MG63 (cell line): ENCODE results near the gene ERVFRD-1. TPM values are rescaled to one million over a fixed set of nuclear protein-coding genes. Genes with fewer than 3 reads are reported as not detected.

Experiments
- DNase-seq: peaks from one replicate; pipeline ENCODE4 v3.0.0-alpha.2; 2020
- H3K27me3 ChIP-seq: fragments of 250-450 bp; sonication (Bioruptor Pico); 2 replicates; pipeline ENCODE4 v1.5.1; 2020; ENCODE audit warnings: mild to moderate bottlenecking, moderate library complexity
- H3K36me3 ChIP-seq: fragments of 250-450 bp; sonication (Bioruptor Pico); 2 replicates; pipeline ENCODE4 v1.5.1; 2020; ENCODE audit warnings: mild to moderate bottlenecking, moderate library complexity
- H3K4me3 ChIP-seq: fragments of 250-450 bp; sonication (Bioruptor Pico); 2 replicates; pipeline ENCODE4 v1.5.1; 2020; ENCODE audit warnings: mild to moderate bottlenecking, moderate library complexity
- H3K9me3 ChIP-seq: fragments of 250-450 bp; sonication (Bioruptor Pico); 2 replicates; pipeline ENCODE4 v1.5.1; 2020; ENCODE audit warnings: mild to moderate bottlenecking, moderate library complexity
- total RNA-seq: library from RNA; depleted of rRNA; stranded (reverse); fragments of >200 nt; shearing (Covaris generic); gene quantifications from 2 replicates; pipeline ENCODE4 v1.2.3, GENCODE V29; 2014; ENCODE audit warnings: low replicate concordance; rRNA removed

The ERVFRD-1 gene
- total RNA-seq, 1 experiment from 2014 or later: not detected

DNA sequence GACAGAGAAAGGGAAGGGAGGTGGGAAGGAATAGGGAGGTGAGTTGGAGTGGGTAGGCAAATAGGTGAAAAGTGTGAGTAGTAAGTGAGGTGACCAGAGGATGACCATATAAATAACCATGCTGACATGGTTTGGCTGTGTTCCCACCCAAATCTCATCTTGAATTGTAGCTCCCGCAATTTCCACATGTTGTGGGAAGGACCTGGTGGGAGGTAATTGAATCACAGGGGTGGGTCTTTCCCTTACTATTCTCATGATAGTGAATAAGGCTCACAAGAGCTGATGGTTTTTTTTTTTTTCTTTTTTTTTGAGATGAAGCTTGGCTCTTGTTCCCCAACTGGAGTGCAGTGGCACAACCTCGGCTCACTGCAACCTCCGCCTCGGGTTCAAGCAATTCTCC, 39.4 kb downstream of the ERVFRD-1 start:
- Histone ChIP-seq H3K27me3 (no peaks in the 10 kb centered on the region), H3K9me3 (no peaks in the 10 kb centered on the region), H3K36me3 (no peaks in the 10 kb centered on the region), H3K4me3 (no peak overlapping the region)
- DNase-seq: no peak

DNA sequence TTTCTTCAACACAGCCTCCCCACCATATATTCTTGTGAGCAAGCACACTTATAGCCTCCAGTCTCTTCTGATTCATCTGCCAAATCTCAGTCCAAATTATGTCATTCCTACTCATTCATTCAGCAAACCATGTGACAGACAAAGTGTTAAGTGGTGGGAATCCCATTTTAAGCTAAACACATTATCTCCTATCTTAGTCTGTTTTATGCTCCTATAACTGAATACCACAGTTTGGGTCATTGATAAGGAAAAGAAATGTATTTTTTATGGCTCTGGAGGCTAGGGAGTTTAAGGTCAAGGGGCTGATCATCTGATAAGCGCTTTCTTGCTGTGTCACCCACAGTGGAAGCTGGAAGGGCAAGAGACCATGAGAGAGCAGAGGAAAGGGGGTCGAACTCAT, 41.8 kb downstream of the ERVFRD-1 start:
- DNase-seq: no peak
- H3K9me3 ChIP-seq: no peaks in the 10 kb centered on the region
- no peaks in the 10 kb centered on the region for H3K36me3 ChIP-seq
- H3K4me3 ChIP-seq: no peak overlapping the region
- H3K27me3 ChIP-seq: no peaks in the 10 kb centered on the region

DNA sequence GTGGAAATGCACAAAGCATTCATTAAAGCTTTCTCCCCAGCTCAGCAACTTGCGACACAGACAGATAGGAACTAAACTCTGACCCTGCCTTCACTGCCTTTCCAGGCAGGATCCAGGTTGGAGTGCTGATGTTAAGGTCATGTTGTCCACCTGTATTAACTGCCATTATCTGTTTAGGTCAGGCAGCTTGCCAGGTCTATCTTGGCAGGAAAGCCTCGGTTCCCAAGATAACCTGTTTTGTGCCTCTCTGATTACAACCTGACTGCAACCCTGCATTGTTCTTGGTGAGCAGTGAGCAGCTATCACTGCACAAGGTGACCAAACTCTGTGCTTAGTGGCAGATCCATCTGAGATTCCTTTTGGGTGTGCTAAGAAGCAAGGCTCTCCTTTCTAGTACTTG, 44.2 kb downstream of the ERVFRD-1 start:
- Histone ChIP-seq H3K27me3 (no peaks in the 10 kb centered on the region), H3K36me3 (no peaks in the 10 kb centered on the region), H3K4me3 (no peak overlapping the region), H3K9me3 (no peaks in the 10 kb centered on the region)
- DNase-seq: no peak

DNA sequence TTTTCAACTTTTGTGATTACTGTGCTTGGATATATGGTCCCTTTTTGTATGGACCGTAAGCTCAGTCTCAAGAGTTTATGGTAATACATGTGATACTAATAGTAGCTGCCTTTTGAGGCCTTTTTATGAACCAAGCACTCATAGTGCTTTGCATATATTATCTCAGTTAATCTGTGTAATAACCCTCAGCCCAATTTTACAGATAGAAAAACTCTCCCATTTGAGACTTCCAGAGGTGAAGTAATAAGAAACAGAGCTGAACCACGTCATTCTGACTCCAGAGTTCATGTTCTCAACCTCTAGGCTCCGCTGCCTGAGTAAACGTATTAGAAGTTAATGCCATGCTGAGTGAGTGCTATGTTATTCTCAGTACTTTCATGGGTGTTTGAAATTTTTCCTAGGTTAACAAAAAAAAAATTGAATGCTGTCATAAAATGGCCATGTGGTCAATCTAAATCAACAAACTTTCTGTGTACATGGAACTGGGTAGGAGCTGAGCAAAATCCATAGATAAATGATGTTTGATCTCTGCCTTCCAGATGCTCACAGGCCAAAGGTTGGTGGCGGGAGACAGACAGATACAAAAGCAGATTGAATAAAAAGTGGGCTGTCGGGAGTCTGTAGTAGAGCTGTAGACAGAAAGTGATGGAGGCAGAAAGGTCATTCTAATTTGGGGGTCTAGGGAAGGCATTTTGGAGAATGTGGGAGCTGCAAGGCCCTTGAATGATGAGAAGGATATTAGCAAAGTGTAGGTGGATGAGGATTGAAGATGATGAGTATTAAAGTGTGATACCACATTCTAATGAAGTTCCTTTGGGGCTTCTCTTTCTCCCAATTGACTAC, 44.8 kb downstream of the ERVFRD-1 start:
- DNase-seq: no peak
- H3K9me3 ChIP-seq: no peaks in the 10 kb centered on the region
- no peaks in the 10 kb centered on the region for H3K36me3 ChIP-seq
- no peaks in the 10 kb centered on the region for H3K27me3 ChIP-seq
- no peak overlapping the region for H3K4me3 ChIP-seq

DNA sequence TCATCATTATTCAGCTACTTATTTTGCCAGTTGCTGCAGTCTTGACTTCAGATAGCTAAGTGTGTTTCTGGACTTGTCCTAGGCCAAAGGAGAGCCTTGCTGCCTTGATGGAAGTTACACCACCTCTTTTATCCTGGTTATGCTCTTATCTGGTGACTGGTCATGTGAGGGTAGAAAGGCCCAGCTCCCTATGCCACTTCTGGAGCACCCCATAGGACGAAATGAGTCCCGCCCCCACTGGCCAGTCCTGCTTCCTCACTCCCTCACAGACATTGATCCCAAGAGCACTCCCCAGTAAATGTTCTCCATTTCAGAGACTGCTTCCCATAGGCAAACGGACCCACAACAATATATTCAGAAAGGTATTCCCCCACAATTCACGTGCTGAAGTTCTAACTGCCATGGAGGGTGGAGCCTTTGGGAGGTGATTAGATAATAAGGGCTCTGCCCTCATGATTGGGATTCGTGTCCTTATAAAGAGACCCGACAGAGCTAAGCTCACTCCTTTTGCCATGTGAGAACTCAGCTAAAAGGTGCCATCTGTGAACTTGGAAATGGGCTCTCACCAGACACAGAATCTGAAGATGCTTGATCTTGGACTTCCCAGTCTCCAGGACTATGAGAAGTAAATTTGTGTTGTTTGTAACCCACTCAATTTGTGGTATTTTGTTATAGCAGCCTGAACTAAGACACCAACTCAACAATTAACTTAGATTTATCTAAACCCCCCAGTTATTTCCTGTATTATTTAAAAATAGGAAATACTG, 45.9 kb downstream of the ERVFRD-1 start:
- no peaks in the 10 kb centered on the region for H3K27me3 ChIP-seq
- no peaks in the 10 kb centered on the region for H3K36me3 ChIP-seq
- no peaks in the 10 kb centered on the region for H3K9me3 ChIP-seq
- H3K4me3 ChIP-seq: no peak overlapping the region
- DNase-seq: no peak

DNA sequence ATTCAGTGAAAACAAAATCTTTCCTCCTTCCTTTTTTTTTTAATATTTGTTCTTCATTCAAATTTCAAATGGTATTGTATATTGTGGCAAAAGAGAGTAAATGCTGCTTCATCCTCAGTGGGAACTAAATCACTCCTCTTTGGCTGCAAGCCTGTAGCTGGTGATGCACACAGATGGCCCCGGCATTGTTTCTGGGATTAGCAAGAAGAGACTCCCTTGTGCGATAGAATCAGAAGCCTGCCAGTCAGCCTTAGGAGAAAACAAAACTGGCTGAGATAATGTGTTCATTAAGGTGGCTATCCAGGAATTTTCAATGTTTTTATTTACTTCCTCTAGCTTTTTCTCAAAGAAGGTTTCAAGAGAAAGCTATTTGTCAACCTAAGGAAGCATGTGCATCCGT, 46.7 kb downstream of the ERVFRD-1 start:
- H3K36me3 ChIP-seq: no peaks in the 10 kb centered on the region
- no peaks in the 10 kb centered on the region for H3K9me3 ChIP-seq
- no peaks in the 10 kb centered on the region for H3K27me3 ChIP-seq
- peak; percentile 61 for DNase-seq
- no peak overlapping the region for H3K4me3 ChIP-seq

DNA sequence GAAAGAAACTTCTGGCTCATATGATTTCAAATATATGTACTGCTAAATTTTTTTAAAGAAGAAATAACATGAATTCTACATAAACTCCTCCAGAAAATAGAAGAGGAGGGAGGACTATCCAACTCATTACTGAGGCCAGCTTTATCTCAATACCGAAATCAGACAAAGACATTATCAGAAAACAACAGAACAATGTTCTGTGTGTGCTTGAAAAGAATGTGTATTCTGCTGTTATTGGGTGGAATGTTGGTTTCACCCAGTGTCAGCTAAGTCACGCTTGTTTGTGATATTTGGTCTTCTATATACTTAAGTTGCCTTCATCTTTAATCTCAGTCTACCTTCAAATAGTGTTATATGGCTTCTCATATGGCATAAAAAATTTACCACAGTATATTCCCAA, 48.8 kb downstream of the ERVFRD-1 start:
- DNase-seq: no peak
- H3K36me3 ChIP-seq: no peaks in the 10 kb centered on the region
- H3K9me3 ChIP-seq: no peaks in the 10 kb centered on the region
- H3K27me3 ChIP-seq: no peaks in the 10 kb centered on the region
- no peak overlapping the region for H3K4me3 ChIP-seq

DNA sequence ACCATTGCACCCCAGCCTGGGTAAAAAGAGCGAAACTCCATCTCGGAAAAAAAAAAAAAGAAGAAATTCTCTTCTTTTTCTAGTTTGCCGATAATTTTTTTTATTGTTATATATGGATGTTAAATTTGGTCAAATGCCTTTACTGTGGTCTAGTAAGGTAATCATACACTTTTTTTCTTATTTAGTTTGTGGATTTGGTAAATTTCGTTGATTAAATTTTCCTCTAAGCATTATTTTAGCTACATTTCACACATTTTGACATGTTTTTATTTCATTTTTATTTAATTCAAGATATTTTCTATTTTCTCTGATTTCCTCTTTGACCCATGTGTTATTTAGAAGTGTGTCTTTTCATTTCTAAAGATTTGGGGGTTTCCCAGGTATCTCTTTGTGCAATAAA, 49.4 kb downstream of the ERVFRD-1 start:
- Histone ChIP-seq H3K36me3 (no peaks in the 10 kb centered on the region), H3K9me3 (no peaks in the 10 kb centered on the region)

DNA sequence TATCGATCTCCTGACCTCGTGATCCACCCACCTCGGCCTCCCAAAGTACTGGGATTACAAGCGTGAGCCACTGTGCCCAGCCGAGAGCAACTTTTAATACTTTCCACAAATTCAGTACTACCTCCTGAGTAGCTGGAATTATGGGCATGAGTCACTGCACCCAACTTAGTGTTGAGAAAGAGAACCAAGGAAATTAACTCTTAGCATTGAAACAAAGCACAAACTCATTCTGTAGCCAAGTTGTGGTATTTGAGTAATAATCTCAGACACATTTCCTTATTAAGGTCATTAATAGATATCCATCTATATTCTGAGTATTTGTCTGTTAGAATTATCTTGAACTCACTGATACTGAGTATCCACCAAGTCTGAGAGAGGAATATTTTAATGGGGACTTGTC, 53.1 kb downstream of the ERVFRD-1 start:
- DNase-seq: no peak
- Histone ChIP-seq H3K4me3 (no peak overlapping the region), H3K36me3 (no peaks in the 10 kb centered on the region), H3K9me3 (no peaks in the 10 kb centered on the region; the same call in 1 of the 2 replicates), H3K27me3 (no peaks in the 10 kb centered on the region)

More for the DNA sequence above, 49.4 kb downstream of the ERVFRD-1 start:
- Histone ChIP-seq H3K27me3 (no peaks in the 10 kb centered on the region), H3K4me3 (no peak overlapping the region)
- DNase-seq: no peak

DNA sequence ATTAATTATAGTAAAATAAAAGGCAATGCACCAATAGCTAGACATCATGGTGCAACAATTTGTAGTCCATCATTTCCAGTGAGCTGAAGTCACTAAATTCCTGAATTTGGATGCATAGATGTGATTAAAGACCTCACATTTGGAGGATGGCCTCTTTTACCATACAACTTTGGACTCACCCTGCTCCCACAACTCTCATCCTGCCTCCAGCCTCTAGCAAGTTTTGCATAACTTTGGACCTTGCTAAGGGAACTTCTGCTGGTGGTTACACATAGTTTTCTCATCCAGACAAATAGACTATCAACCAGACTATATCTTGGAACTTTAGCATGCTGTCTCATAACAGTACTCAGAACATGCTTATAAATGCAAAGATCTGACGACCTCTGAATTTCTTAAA, 54.7 kb downstream of the ERVFRD-1 start:
- H3K27me3 ChIP-seq: no peaks in the 10 kb centered on the region
- H3K36me3 ChIP-seq: no peaks in the 10 kb centered on the region
- no peak for DNase-seq
- no peaks in the 10 kb centered on the region; the same call in none of the 2 replicates for H3K9me3 ChIP-seq
- no peak overlapping the region for H3K4me3 ChIP-seq

DNA sequence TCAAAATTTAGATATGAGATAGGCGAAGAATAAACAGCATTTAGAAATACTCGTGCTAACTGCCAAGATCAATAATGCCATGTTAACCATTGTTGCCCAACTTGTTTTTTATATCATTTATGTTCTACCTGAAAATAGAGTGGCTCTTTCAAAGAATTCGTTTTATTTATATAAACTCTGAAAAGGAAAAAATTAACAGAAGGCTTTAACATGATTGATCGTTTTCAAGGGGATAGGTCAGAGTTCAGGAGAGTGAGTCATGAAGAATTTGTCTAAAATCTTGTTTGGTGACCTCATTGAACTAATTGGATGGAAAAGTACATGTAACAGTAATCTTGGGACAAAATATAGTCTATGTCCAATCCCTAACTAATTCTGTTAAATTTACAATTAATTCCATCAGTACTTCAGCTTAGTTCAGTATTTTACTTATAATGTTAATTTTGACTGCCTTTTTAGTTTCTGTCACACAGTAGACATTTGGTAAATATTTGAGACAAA, 56.3 kb downstream of the ERVFRD-1 start:
- no peaks in the 10 kb centered on the region for H3K36me3 ChIP-seq
- H3K4me3 ChIP-seq: no peak overlapping the region
- no peaks in the 10 kb centered on the region; the same call in none of the 2 replicates for H3K9me3 ChIP-seq
- DNase-seq: no peak
- no peaks in the 10 kb centered on the region for H3K27me3 ChIP-seq

DNA sequence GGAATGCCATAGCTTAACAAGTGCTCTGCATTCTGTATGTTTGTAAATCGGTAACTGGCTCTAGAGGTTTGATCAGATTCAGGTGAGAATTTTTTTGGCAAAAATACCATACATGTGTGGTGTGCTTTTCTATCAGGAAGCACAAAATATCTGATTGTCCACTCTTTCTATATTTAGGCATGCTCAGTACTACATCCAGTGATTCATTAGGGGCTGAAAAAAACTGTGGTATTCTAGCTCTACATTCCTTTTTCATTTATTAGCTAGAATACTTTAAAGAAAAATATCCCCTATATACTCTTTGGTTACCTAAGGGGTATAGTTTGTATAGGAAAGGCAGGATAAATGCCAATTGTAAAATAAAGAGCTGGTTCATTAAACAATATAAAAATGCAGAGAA, 56.8 kb downstream of the ERVFRD-1 start:
- DNase-seq: no peak
- H3K36me3 ChIP-seq: no peaks in the 10 kb centered on the region
- H3K27me3 ChIP-seq: no peaks in the 10 kb centered on the region
- no peak overlapping the region for H3K4me3 ChIP-seq
- no peaks in the 10 kb centered on the region; the same call in none of the 2 replicates for H3K9me3 ChIP-seq

DNA sequence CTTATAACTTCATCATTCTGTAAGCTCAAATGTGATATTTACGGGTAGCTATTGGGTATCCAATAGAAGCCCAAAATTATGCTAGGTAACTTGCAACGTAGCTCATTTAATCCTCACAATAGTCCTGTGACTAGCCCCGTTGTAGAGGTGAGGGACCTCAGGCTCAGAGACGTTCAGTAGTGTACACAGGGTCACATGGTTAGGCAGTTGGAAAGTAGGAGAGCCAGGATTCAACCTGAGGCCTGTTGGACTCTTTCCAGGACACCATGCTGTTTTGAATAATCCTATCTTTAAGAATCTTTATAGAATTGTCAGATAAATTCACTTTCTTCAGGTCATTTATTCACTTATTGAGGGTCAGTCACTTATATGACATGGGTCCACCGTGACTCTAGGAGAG, 58.2 kb downstream of the ERVFRD-1 start:
- Histone ChIP-seq H3K36me3 (no peaks in the 10 kb centered on the region), H3K9me3 (no peaks in the 10 kb centered on the region; the same call in none of the 2 replicates), H3K4me3 (no peak overlapping the region), H3K27me3 (no peaks in the 10 kb centered on the region)
- DNase-seq: no peak

Other genes starting within 250 kb of the ERVFRD-1 start
- not detected in 2 replicates for gene GCM2, start 229.7 kb downstream of the ERVFRD-1 start, total RNA-seq
- gene SYCP2L, start 224.7 kb downstream of the ERVFRD-1 start, total RNA-seq: 0.99 and 2.9 TPM in 2 replicates
- gene ELOVL2, start 67.4 kb downstream of the ERVFRD-1 start, total RNA-seq: 41.8 and 56.3 TPM in 2 replicates
- 18.6 and 27.3 TPM in 2 replicates for gene SMIM13, start 17.9 kb downstream of the ERVFRD-1 start, total RNA-seq
- 8.9 and 9.3 TPM in 2 replicates for gene NEDD9, start 120.9 kb upstream of the ERVFRD-1 start, total RNA-seq